ENCODE data around the gene GBE1. TPM values are rescaled to one million over a fixed set of nuclear protein-coding genes. Genes with fewer than 3 reads are reported as not detected.

Gene GBE1
- total RNA-seq, 4 donors from 2014 or later, result 22.2 to 27.8 (median 25.3) TPM

DNA sequence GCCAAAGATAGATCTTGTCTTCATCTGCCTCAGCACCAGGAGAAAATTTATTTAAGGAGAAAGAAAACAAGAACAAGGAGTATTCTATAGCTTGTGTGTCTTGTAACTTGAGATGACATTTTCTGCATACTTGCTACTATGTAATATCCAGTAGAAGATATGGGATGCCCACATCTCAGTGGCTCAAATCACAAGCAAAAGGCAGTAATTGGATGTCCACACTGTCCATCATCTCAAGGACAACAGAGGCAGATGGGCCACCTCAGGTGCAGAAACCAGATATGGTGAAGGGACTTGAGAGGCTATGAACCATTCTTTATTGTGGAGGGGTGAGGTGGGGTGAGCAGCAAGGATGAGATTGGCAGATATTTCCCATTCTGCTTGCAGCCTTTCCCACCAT, 309.0 kb downstream of the GBE1 start:
- no peaks in the 10 kb centered on the region for H3K36me3 ChIP-seq
- H3K9me3 ChIP-seq, result no peaks in the 10 kb centered on the region
- no peak overlapping the region for H3K27ac ChIP-seq (replicated peaks in 1 of 4)
- DNase-seq (ENCODE audit: extremely low spot score), result no peak
- peaks cover 0 to 11% (median 0%) of the 10 kb centered on the region in 4 donors for H3K4me1 ChIP-seq
- intact Hi-C loops (cut with DNase I), result no loop called here
- no peak for TF ChIP-seq POLR2AphosphoS5 (IDR thresholded peaks at IDR 0.05)
- TF ChIP-seq POLR2A (IDR thresholded peaks at IDR 0.05; ENCODE audit: low read depth), result no peak
- TF ChIP-seq, protein P1, sequence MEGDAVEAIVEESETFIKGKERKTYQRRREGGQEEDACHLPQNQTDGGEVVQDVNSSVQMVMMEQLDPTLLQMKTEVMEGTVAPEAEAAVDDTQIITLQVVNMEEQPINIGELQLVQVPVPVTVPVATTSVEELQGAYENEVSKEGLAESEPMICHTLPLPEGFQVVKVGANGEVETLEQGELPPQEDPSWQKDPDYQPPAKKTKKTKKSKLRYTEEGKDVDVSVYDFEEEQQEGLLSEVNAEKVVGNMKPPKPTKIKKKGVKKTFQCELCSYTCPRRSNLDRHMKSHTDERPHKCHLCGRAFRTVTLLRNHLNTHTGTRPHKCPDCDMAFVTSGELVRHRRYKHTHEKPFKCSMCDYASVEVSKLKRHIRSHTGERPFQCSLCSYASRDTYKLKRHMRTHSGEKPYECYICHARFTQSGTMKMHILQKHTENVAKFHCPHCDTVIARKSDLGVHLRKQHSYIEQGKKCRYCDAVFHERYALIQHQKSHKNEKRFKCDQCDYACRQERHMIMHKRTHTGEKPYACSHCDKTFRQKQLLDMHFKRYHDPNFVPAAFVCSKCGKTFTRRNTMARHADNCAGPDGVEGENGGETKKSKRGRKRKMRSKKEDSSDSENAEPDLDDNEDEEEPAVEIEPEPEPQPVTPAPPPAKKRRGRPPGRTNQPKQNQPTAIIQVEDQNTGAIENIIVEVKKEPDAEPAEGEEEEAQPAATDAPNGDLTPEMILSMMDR (IDR thresholded peaks at IDR 0.05), result no peak
- TF ChIP-seq EP300 (IDR thresholded peaks at IDR 0.05), result no peak
- H3K27me3 ChIP-seq, result no peaks in the 10 kb centered on the region
- H3K4me3 ChIP-seq, result no peak overlapping the region

DNA sequence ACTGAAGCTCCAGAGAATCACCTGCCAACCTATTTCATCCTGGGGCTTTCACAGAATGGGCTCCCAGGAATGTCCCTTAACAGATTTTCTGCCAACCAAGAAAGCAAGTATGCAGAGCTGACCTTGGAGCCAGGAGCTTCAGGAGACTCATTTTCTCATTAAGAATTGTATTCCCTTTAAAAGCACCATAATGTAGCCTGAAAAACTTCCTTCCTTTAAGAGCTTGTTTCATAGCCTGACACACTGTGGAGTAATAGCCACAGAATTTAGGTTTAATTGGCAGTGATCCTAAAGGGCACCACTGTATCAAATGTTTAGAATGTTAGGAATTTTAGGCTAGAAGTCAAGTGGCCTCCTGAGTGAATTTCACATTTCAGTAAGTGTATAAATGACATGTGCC, 309.8 kb downstream of the GBE1 start:
- intact Hi-C loops (cut with DNase I), result no loop called here
- no peak overlapping the region for H3K27ac ChIP-seq (replicated peaks in 1 of 4)

DNA sequence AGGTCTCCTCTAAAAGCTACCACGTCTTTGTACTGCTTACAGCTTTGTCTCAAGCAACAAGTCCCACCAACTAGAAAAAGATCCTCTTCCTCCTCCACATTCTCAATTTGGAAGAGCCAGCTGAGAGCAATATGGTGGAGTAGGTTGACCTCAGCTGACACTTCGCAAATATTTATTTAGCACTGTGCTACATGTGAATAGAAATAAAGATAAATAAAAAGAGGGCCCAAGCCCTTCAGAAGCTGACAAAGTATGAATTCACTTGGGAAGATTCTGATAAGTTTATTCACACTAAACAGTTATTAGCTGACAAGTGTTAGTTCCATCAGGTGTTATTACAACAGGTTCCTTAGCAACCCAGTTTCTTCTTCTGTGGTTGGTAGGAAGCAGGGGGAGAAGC, 310.3 kb downstream of the GBE1 start:
- TF ChIP-seq, protein P1 (IDR thresholded peaks at IDR 0.05), result no peak
- TF ChIP-seq POLR2A (IDR thresholded peaks at IDR 0.05; ENCODE audit: low read depth), result no peak

More for the DNA sequence above, 309.8 kb downstream of the GBE1 start:
- TF ChIP-seq, protein P1 (IDR thresholded peaks at IDR 0.05), result no peak
- TF ChIP-seq POLR2A (IDR thresholded peaks at IDR 0.05; ENCODE audit: low read depth) (no peak), EP300 (IDR thresholded peaks at IDR 0.05) (no peak), POLR2AphosphoS5 (IDR thresholded peaks at IDR 0.05) (no peak)
- Histone ChIP-seq H3K4me1 (peaks cover 0 to 11% (median 0%) of the 10 kb centered on the region in 4 donors), H3K27me3 (no peaks in the 10 kb centered on the region), H3K9me3 (no peaks in the 10 kb centered on the region), H3K36me3 (no peaks in the 10 kb centered on the region), H3K4me3 (no peak overlapping the region)
- DNase-seq (ENCODE audit: extremely low spot score), result no peak

DNA sequence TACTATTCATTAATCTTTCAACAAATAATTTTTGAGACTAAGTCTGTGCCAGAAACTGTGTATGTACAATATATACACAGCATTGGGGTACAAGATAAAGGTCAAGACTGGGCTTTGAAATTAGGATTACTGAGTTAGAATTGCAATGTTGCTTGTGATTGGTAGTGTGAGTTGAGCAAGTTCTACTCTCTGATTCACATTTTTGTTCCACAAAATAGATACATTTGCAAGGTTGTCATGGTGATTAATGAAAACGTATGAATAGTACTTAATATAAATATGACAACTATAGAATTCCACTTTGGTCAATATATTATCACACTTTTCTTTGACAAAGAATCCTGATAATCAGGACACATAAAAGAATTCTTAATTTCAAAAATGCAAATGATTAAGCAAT, 314.6 kb downstream of the GBE1 start:
- Histone ChIP-seq H3K27ac (replicated peaks in 1 of 4) (no peak overlapping the region), H3K4me3 (no peak overlapping the region), H3K4me1 (peaks cover 0 to 28% (median 14%) of the 10 kb centered on the region in 4 donors), H3K9me3 (no peaks in the 10 kb centered on the region), H3K27me3 (no peaks in the 10 kb centered on the region), H3K36me3 (no peaks in the 10 kb centered on the region)
- WGBS, result 81% methylated on average over 1 of the region's 1 CpG
- DNase-seq (ENCODE audit: extremely low spot score), result no peak
- intact Hi-C loops (cut with DNase I), result no loop called here
- TF ChIP-seq, protein P1 (IDR thresholded peaks at IDR 0.05), result no peak
- TF ChIP-seq POLR2AphosphoS5 (IDR thresholded peaks at IDR 0.05) (no peak), POLR2A (IDR thresholded peaks at IDR 0.05; ENCODE audit: low read depth) (no peak), EP300 (IDR thresholded peaks at IDR 0.05) (no peak)

More for the DNA sequence above, 310.3 kb downstream of the GBE1 start:
- DNase-seq (ENCODE audit: extremely low spot score), result no peak
- H3K27me3 ChIP-seq, result no peaks in the 10 kb centered on the region
- peaks cover 0 to 11% (median 0%) of the 10 kb centered on the region in 4 donors for H3K4me1 ChIP-seq
- no peaks in the 10 kb centered on the region for H3K36me3 ChIP-seq
- no peak overlapping the region for H3K4me3 ChIP-seq
- no peaks in the 10 kb centered on the region for H3K9me3 ChIP-seq
- WGBS, result 93% methylated on average over 2 of the region's 2 CpGs
- intact Hi-C loops (cut with DNase I), result no loop called here
- H3K27ac ChIP-seq (replicated peaks in 1 of 4), result no peak overlapping the region

DNA sequence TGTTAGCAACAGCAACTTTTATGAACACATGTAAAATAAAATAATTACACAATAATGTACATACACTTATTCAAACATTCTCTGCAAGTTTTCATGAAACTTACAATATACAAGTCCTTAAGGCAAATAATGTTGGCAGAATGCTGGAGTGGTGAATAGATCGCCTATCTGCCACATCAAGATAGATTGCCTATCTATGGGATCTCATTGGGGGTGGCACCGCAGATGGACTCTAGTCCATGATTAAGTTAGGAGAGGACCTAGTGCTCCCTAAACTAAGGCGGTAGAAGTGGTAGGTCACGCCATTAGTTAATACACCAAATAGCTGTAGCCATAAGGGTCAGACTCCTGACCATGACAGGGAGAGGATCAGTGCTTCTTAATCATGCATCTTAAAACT, 315.7 kb downstream of the GBE1 start:
- Histone ChIP-seq H3K27ac (replicated peaks in 1 of 4) (no peak overlapping the region), H3K4me3 (no peak overlapping the region), H3K36me3 (no peaks in the 10 kb centered on the region), H3K27me3 (no peaks in the 10 kb centered on the region), H3K4me1 (peaks cover 0 to 19% (median 14%) of the 10 kb centered on the region in 4 donors), H3K9me3 (no peaks in the 10 kb centered on the region)
- intact Hi-C loops (cut with DNase I), result no loop called here
- no peak for DNase-seq (ENCODE audit: extremely low spot score)
- no peak for TF ChIP-seq POLR2A (IDR thresholded peaks at IDR 0.05; ENCODE audit: low read depth)
- no peak for TF ChIP-seq EP300 (IDR thresholded peaks at IDR 0.05)
- TF ChIP-seq, protein P1 (IDR thresholded peaks at IDR 0.05), result no peak
- no peak for TF ChIP-seq POLR2AphosphoS5 (IDR thresholded peaks at IDR 0.05)
- 90% methylated on average over 4 of the region's 4 CpGs for WGBS
